CD4-positive, CD25-positive, alpha-beta regulatory T cell (primary cell): ENCODE results near the gene TMEM117. TPM values are rescaled to one million over a fixed set of nuclear protein-coding genes. Genes with fewer than 3 reads are reported as not detected.
"Not testable (repeated sequence)": the region's sequence is repeated elsewhere in the genome, so short reads cannot be mapped to it uniquely, and the experiment has no call there.

Experiments used
- ATAC-seq, 2 donors: fragments of 150-1000 bp; cut with Tn5 transposase; one replicate each; pipeline ENCODE4 v1.10.0; 2021; ENCODE audit warnings: low read depth in 2 of 2, moderate number of reproducible peaks in 2 of 2, moderate library complexity in 1 of 2
- DNase-seq, 3 donors: peaks; one replicate each; pipeline versions ENCODE4 v3.0.0 to v3.0.0-alpha.2; 2012 to 2022; ENCODE audit warnings: mixed read lengths in 1 of 3
- H3K27ac ChIP-seq: one replicate; pipeline ENCODE4 v1.7.0; 2013; ENCODE audit warnings: mild to moderate bottlenecking, low read length; ENCODE audit not compliant: insufficient read depth, poor library complexity, severe bottlenecking
- H3K27me3 ChIP-seq: one replicate; pipeline ENCODE4 v1.7.0; 2013; ENCODE audit warnings: low read length; ENCODE audit not compliant: control insufficient read depth, insufficient read depth
- H3K36me3 ChIP-seq: one replicate; pipeline ENCODE4 v1.7.0; 2013; ENCODE audit warnings: mild to moderate bottlenecking, low read length, moderate library complexity; ENCODE audit not compliant: control insufficient read depth, insufficient read depth
- H3K4me1 ChIP-seq: 2 replicates; pipeline ENCODE4 v1.7.0; 2013; ENCODE audit warnings: mild to moderate bottlenecking, low read length; ENCODE audit not compliant: insufficient read depth, control insufficient read depth, poor library complexity, severe bottlenecking
- H3K4me3 ChIP-seq: one replicate; pipeline ENCODE4 v1.7.0; 2013; ENCODE audit warnings: low read depth, mild to moderate bottlenecking, low read length, moderate library complexity
- H3K9me3 ChIP-seq, 2 experiments: 1 replicate in 1 of 2; 2 replicates in 1 of 2; pipeline ENCODE4 v1.7.0; 2013; ENCODE audit warnings: low read length in 2 of 2, mild to moderate bottlenecking in 1 of 2, moderate library complexity in 1 of 2; ENCODE audit not compliant: control insufficient read depth in 2 of 2
- H3K27ac Mint-ChIP-seq, 3 donors: one replicate each; pipeline ENCODE4 v1.8.0; 2020 to 2022; ENCODE audit warnings: mild to moderate bottlenecking in 3 of 3, mixed read lengths in 3 of 3, moderate library complexity in 2 of 3
- H3K27me3 Mint-ChIP-seq: one replicate; pipeline ENCODE4 v1.8.0; 2022; ENCODE audit warnings: mild to moderate bottlenecking, mixed read lengths
- H3K36me3 Mint-ChIP-seq: one replicate; pipeline ENCODE4 v1.8.0; 2020; ENCODE audit warnings: mixed read lengths
- H3K4me1 Mint-ChIP-seq, 4 donors: one replicate each; pipeline ENCODE4 v1.8.0; 2020 to 2022; ENCODE audit warnings: mixed read lengths in 4 of 4, mild to moderate bottlenecking in 1 of 4
- H3K4me3 Mint-ChIP-seq, 4 donors: one replicate each; pipeline ENCODE4 v1.8.0; 2020 to 2022; ENCODE audit warnings: mild to moderate bottlenecking in 4 of 4, mixed read lengths in 4 of 4, moderate library complexity in 3 of 4
- H3K9me3 Mint-ChIP-seq, 7 donors: one replicate each; pipeline ENCODE4 v1.8.0; 2020 to 2022; ENCODE audit warnings: mixed read lengths in 7 of 7, mild to moderate bottlenecking in 3 of 7, moderate library complexity in 2 of 7
- polyA plus RNA-seq, 4 donors: library from polyadenylated mRNA; unstranded; fragments of 300-500 nt; fragmentation: Illumina TruSeq; gene quantifications; one replicate each; pipeline ENCODE4 v1.2.3, GENCODE V29; 2021
- total RNA-seq: library from RNA; stranded (reverse); gene quantifications from one replicate; pipeline ENCODE4 v1.2.3, GENCODE V29; 2022

TMEM117 gene
- total and polyA plus RNA-seq, 5 donors from 2014 or later, result 2.4 to 4.7 (median 3.2) TPM

DNA sequence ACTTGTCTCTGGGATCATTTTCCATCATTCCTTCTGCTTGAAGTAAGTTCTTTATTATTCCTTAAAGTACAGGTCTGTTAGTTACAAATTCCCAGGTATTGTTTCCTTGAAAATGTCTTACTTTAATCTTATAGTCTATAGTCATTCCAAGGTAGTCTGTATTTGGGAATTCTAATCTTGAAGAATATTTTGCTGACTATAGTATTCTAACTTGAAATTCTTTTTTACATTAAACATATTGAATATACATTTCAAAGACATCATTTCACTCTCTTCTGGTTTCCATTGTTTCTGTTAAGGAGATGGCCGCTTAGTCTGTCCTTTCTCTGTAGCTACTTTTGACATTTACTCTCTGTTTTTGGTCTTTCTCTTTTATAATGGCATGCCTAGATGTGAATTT is 399.8 kb downstream of the TMEM117 start:
- ATAC-seq, result no peak

DNA sequence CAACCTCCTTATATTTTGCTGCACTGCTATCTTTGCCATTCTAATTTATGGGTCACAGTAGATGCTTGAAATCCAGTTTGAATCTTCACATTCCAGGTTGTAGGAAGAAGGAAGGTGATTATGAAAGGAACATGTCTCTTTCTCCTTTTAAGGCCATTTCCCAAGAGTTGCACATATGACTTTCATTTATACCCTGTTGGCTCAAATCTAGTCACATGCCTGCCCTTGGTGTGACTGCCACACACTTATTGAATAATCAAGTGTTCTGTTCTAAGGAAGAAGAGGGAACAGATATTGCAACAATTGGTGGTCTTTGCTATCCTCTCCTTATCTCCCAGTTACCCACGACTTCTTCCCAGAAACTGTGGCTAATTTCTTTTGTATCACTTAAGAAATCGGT is 404.3 kb downstream of the TMEM117 start:
- DNase-seq (no peak), ATAC-seq (no peak)
- H3K27me3 ChIP-seq, result no peaks in the 10 kb centered on the region
- Mint-ChIP-seq H3K4me3 (no peak overlapping the region), H3K36me3 (no peaks in the 10 kb centered on the region), H3K27ac (no peak overlapping the region), H3K4me1 (no peaks in the 10 kb centered on the region), H3K9me3 (peaks cover 0 to 10% (median 5%) of the 10 kb centered on the region in 7 donors), H3K27me3 (no peaks in the 10 kb centered on the region)
- H3K36me3 ChIP-seq, result no peaks in the 10 kb centered on the region
- H3K27ac ChIP-seq, result no peak overlapping the region
- H3K4me3 ChIP-seq, result no peak overlapping the region
- H3K4me1 ChIP-seq, result no peaks in the 10 kb centered on the region
- H3K9me3 ChIP-seq, result no peaks in the 10 kb centered on the region

More for the DNA sequence above, 399.8 kb downstream of the TMEM117 start:
- H3K4me1 ChIP-seq, result no peaks in the 10 kb centered on the region
- H3K4me3 ChIP-seq, result no peak overlapping the region
- H3K4me3 Mint-ChIP-seq, result no peak overlapping the region
- no peak overlapping the region for H3K27ac Mint-ChIP-seq
- no peaks in the 10 kb centered on the region for H3K36me3 Mint-ChIP-seq
- no peaks in the 10 kb centered on the region for H3K27me3 ChIP-seq
- H3K27me3 Mint-ChIP-seq, result no peaks in the 10 kb centered on the region
- no peaks in the 10 kb centered on the region for H3K9me3 ChIP-seq
- peaks cover 0 to 2% (median 0%) of the 10 kb centered on the region in 4 donors for H3K4me1 Mint-ChIP-seq
- peaks cover 0 to 3% (median 1%) of the 10 kb centered on the region in 7 donors for H3K9me3 Mint-ChIP-seq
- no peaks in the 10 kb centered on the region for H3K36me3 ChIP-seq
- no peak overlapping the region for H3K27ac ChIP-seq
- no peak for DNase-seq

DNA sequence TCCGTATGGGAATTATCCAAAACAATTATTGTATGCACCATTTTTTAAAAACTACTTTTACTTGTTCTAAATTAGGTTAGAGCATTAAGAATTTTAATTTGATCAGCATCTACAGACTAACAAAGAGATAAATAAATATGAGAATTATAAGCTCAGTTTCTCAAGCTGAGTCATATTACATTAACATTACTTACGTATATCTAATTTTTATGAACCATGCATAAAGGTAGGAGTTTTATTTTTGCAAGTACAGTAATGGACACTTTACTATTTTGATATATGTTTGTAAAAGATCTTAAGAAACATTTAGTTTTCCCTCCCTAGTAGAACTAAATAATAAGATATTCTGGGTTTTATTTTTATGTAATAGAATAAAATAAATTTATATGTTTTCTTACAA is 410.1 kb downstream of the TMEM117 start:
- H3K4me1 Mint-ChIP-seq, result no peaks in the 10 kb centered on the region
- no peaks in the 10 kb centered on the region for H3K27me3 Mint-ChIP-seq
- no peak overlapping the region for H3K4me3 Mint-ChIP-seq
- no peak overlapping the region for H3K27ac Mint-ChIP-seq
- H3K27ac ChIP-seq, result no peak overlapping the region
- H3K36me3 Mint-ChIP-seq, result peaks cover 5% of the 10 kb centered on the region
- H3K9me3 Mint-ChIP-seq, result peaks cover 0 to 8% (median 5%) of the 10 kb centered on the region in 7 donors
- no peaks in the 10 kb centered on the region for H3K36me3 ChIP-seq
- H3K27me3 ChIP-seq, result no peaks in the 10 kb centered on the region
- no peak for ATAC-seq
- no peak overlapping the region for H3K4me3 ChIP-seq
- H3K9me3 ChIP-seq, result no peaks in the 10 kb centered on the region
- no peaks in the 10 kb centered on the region for H3K4me1 ChIP-seq
- DNase-seq, result no peak

DNA sequence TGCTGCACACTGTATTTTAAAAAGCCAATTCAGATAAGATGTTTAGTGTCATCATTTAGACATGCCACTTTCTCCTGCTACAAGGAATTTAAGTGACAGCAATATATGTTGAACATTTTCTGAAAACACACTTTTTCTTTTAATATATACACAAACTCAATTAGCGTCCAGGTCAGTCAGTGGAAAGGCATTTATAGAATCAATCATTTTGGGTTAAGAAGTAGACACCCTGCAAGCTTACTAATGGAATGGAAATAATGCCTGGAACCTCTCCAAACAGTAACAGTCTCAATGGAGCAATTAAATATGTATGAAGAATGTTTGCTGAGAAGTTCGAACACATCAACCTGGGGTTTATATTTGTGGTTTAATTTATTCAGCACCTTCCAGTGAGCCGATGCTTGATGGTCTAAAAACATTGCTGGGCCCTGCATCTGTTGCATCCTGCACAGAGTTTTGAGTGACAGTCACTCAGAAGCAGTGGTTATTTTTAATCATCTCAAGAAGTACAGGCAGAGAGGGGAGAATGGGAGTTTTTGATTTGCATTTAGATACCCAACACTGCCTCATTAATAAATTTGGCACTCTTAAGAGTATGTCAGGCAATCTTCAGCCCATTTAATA is 410.7 kb downstream of the TMEM117 start:
- no peaks in the 10 kb centered on the region for H3K4me1 ChIP-seq
- no peak overlapping the region for H3K27ac ChIP-seq
- Mint-ChIP-seq H3K4me3 (no peak overlapping the region), H3K9me3 (peaks cover 0 to 8% (median 5%) of the 10 kb centered on the region in 7 donors), H3K4me1 (no peaks in the 10 kb centered on the region), H3K27ac (no peak overlapping the region), H3K27me3 (no peaks in the 10 kb centered on the region), H3K36me3 (peaks cover 5% of the 10 kb centered on the region)
- DNase-seq (no peak), ATAC-seq (no peak)
- H3K36me3 ChIP-seq, result no peaks in the 10 kb centered on the region
- H3K27me3 ChIP-seq, result no peaks in the 10 kb centered on the region
- H3K4me3 ChIP-seq, result no peak overlapping the region
- H3K9me3 ChIP-seq, result no peaks in the 10 kb centered on the region

DNA sequence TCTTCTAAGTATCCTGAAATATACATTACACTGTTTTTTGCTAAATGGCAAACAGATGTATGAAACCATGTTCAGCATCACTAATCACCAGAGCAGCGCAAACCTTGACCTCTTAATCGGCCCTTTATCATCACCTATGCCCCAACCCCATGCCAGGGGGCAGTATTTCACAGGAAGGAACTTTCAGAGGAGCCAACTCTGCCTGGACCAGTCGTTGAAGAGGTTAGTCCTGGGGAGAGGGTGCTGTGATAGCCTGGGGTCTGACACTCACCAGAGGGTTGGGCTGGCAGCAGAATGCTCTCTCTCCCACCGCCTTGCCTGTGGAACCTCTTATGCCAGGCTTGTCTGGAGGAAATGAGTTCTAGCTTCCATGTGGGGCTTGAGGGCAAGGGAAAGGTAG is 411.7 kb downstream of the TMEM117 start:
- peaks cover 5% of the 10 kb centered on the region for H3K36me3 Mint-ChIP-seq
- DNase-seq, result no peak
- H3K4me3 ChIP-seq, result no peak overlapping the region
- H3K4me3 Mint-ChIP-seq, result no peak overlapping the region
- H3K9me3 Mint-ChIP-seq, result peaks cover 0 to 6% (median 5%) of the 10 kb centered on the region in 7 donors
- no peaks in the 10 kb centered on the region for H3K9me3 ChIP-seq
- no peaks in the 10 kb centered on the region for H3K36me3 ChIP-seq
- ATAC-seq, result no peak
- no peak overlapping the region for H3K27ac ChIP-seq
- no peaks in the 10 kb centered on the region for H3K4me1 Mint-ChIP-seq
- no peaks in the 10 kb centered on the region for H3K27me3 ChIP-seq
- no peaks in the 10 kb centered on the region for H3K4me1 ChIP-seq
- H3K27ac Mint-ChIP-seq, result no peak overlapping the region
- no peaks in the 10 kb centered on the region for H3K27me3 Mint-ChIP-seq

DNA sequence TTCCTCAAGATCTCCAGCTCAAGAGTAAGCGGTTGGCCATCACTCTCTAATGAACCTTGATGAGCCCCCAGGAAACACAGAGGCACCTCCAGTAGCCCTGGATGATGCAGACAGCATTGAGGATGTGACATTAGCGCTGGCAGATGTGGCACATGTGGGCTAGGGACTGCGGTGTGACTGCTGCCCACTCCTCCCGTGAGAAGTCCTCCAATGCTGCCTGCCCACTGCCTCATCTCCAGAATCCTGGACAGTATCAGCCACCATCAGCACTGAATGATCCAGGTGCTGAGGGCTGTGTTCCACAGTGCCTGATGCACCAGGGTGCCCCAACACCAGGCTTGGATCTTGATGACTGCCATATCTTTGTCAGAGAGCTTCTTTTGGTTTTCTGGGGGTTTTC is 412.6 kb downstream of the TMEM117 start:
- Histone ChIP-seq H3K4me1 (no peaks in the 10 kb centered on the region), H3K36me3 (no peaks in the 10 kb centered on the region), H3K9me3 (no peaks in the 10 kb centered on the region), H3K27ac (no peak overlapping the region), H3K4me3 (no peak overlapping the region), H3K27me3 (no peaks in the 10 kb centered on the region)
- Mint-ChIP-seq H3K36me3 (peaks cover 5% of the 10 kb centered on the region), H3K4me3 (no peak overlapping the region), H3K9me3 (peaks cover 0 to 4% (median 2%) of the 10 kb centered on the region in 7 donors), H3K27ac (no peak overlapping the region), H3K4me1 (no peaks in the 10 kb centered on the region), H3K27me3 (no peaks in the 10 kb centered on the region)
- ATAC-seq, result no peak
- DNase-seq, result no peak

DNA sequence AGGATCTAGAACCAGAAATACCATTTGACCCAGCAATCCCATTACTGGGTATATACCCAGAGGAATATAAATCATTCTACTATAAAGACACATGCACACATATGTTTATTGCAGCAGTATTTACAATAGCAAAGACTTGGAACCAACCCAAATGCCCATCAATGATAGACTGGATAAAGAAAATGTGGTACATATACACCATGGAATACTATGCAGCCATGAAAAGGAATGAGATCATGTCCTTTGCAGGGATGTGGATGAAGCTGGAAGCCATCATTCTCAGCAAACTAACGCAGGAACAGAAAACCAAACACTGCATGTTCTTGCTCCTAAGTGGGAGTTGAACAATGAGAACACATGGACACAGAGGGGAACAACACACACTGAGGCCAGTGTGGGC is 414.6 kb downstream of the TMEM117 start:
- ATAC-seq, H3K27ac ChIP-seq, H3K36me3 Mint-ChIP-seq, H3K4me1 Mint-ChIP-seq, H3K9me3 ChIP-seq, H3K36me3 ChIP-seq, H3K27me3 ChIP-seq, H3K4me3 Mint-ChIP-seq, H3K27me3 Mint-ChIP-seq, H3K27ac Mint-ChIP-seq, H3K9me3 Mint-ChIP-seq, H3K4me1 ChIP-seq, DNase-seq, H3K4me3 ChIP-seq: not testable (repeated sequence)

DNA sequence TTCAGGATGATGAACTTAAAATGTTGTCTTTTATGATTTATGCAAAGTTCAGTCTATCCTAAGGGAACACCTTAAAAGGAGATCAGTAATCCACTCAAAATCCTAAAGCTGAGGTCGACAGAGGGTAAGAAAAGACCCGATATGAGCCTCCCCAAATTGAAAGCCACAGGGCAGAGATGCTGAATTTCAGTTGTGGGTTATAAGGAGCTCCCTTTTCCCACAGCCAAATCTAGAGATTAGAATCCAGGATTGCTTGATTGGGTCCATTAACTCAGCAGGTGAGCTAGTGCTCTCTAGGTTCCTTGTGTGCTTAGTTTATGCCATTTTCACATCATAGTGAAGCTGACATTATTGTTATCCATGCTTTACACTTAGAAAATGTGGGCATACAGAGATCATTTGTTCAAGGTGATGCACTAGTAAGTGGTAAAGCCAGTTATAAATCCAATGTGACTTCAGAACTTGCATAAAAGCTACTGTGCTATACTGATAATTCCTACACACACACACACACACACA is 417.5 kb downstream of the TMEM117 start:
- no peak for DNase-seq
- no peaks in the 10 kb centered on the region for H3K27me3 Mint-ChIP-seq
- H3K9me3 Mint-ChIP-seq, result peaks cover 0 to 4% (median 0%) of the 10 kb centered on the region in 7 donors

More for the DNA sequence above, 417.5 kb downstream of the TMEM117 start:
- Mint-ChIP-seq H3K36me3 (peaks cover 5% of the 10 kb centered on the region), H3K27ac (no peak overlapping the region), H3K4me1 (no peaks in the 10 kb centered on the region), H3K4me3 (no peak overlapping the region)
- H3K4me1 ChIP-seq, result no peaks in the 10 kb centered on the region
- H3K27ac ChIP-seq, result no peak overlapping the region
- no peaks in the 10 kb centered on the region for H3K36me3 ChIP-seq
- no peaks in the 10 kb centered on the region for H3K27me3 ChIP-seq
- no peaks in the 10 kb centered on the region for H3K9me3 ChIP-seq
- no peak for ATAC-seq
- H3K4me3 ChIP-seq, result no peak overlapping the region
